Panc1 (cell line): ENCODE measurements around the gene TRRAP. TPM values are rescaled to one million over a fixed set of nuclear protein-coding genes. Genes with fewer than 3 reads are reported as not detected.

Experiments
- ATAC-seq: fragments of 200-7000 bp; cut with Tn5 transposase; 2 replicates; pipeline ENCODE4 v1.9.1; 2020; ENCODE audit warnings: mild to moderate bottlenecking, moderate library complexity
- BruUV-seq: library from RNA; stranded (reverse); fragments of 400-500 nt; replicated peaks from 2 replicates; lab custom pipeline; 2021; lab: Mats Ljungman, UMichigan
- CTCF ChIA-PET: fragments of 300-600 bp; sonication (Branson Sonifier 250); formaldehyde crosslinking; loops from one replicate; lab custom pipeline; 2022; ENCODE audit warnings: antibody characterized with exemption; lab: Charles Lee
- POLR2A ChIA-PET: fragments of 300-600 bp; sonication (Branson Sonifier 250); formaldehyde crosslinking; loops from one replicate; lab custom pipeline; 2022; ENCODE audit warnings: antibody characterized with exemption; lab: Charles Lee
- DNase-seq: peaks from one replicate; pipeline ENCODE4 v3.0.0-alpha.2; 2010; ENCODE audit warnings: low read depth, low spot score
- H3K27ac ChIP-seq: 2 replicates; pipeline ENCODE4 v1.5.1; 2011; ENCODE audit warnings: mild to moderate bottlenecking, low read length, inconsistent platforms
- H3K27me3 ChIP-seq: fragments of 200-500 bp; sonication (Bioruptor generic); 2 replicates; pipeline ENCODE4 v1.6.0; 2014; ENCODE audit warnings: low read length, inconsistent platforms; ENCODE audit not compliant: control insufficient read depth, insufficient read depth
- H3K36me3 ChIP-seq: fragments of 200-500 bp; sonication (Bioruptor generic); 2 replicates; pipeline ENCODE4 v1.5.1; 2014; ENCODE audit warnings: inconsistent platforms, mild to moderate bottlenecking, low read length, moderate library complexity; ENCODE audit not compliant: control insufficient read depth, insufficient read depth
- H3K4me1 ChIP-seq: 2 replicates; pipeline ENCODE4 v1.5.1; 2011; ENCODE audit warnings: inconsistent platforms, mild to moderate bottlenecking, low read length, moderate library complexity; ENCODE audit not compliant: control insufficient read depth, insufficient read depth
- H3K4me3 ChIP-seq, 2 experiments: 2 replicates each; pipeline ENCODE4 v1.5.1; 2011 to 2012; ENCODE audit warnings: low read depth in 2 of 2, low read length in 2 of 2, mild to moderate bottlenecking in 2 of 2, inconsistent platforms in 1 of 2, moderate library complexity in 1 of 2
- H3K9me3 ChIP-seq: fragments of 200-500 bp; sonication (Bioruptor generic); 2 replicates; pipeline ENCODE4 v1.5.1; 2014; ENCODE audit warnings: low read depth, mild to moderate bottlenecking, inconsistent platforms, low read length, moderate library complexity; ENCODE audit not compliant: control insufficient read depth, insufficient read depth
- POLR2AphosphoS5 ChIP-seq: IDR thresholded peaks from 2 replicates; pipeline ENCODE4 v1.6.1; 2012; ENCODE audit warnings: mild to moderate bottlenecking, low read depth, low read length, moderate library complexity
- REST ChIP-seq, 2 experiments: IDR thresholded peaks; 2 replicates each; pipeline ENCODE4 v1.6.1; 2011 to 2012; ENCODE audit warnings: low read depth in 2 of 2, control low read depth in 1 of 2, low read length in 1 of 2, mild to moderate bottlenecking in 1 of 2, moderate library complexity in 1 of 2; ENCODE audit not compliant: insufficient read depth in 1 of 2
- SIN3A ChIP-seq: IDR thresholded peaks from 2 replicates; pipeline ENCODE4 v1.6.1; 2012; ENCODE audit warnings: low read depth, mild to moderate bottlenecking, low read length, moderate library complexity, borderline replicate concordance; ENCODE audit not compliant: insufficient read depth
- TCF7L2 ChIP-seq: IDR thresholded peaks from 2 replicates; pipeline ENCODE4 v1.6.1; 2011; ENCODE audit warnings: mild to moderate bottlenecking, low read depth, low read length, inconsistent platforms
- in situ Hi-C: cut with HindIII; loops from 2 replicates; pipeline ENCODE4 v1.10.0; 2016; ENCODE audit warnings: low sequenced_read_pairs, low pct_unique_long_range_greater_than_20kb
- intact Hi-C: fragments of 100-400 bp; cut with micrococcal nuclease; formaldehyde crosslinking; loops from one replicate; pipeline ENCODE4 v1.10.0; 2022; ENCODE audit not compliant: unreplicated experiment
- total RNA-seq: library from RNA; stranded (reverse); gene quantifications from one replicate; pipeline ENCODE4 v1.2.1, GENCODE V29; 2021; ENCODE audit not compliant: unreplicated experiment
- TF ChIP-seq, protein P1 (sequence below): fragments of 450-650 bp; IDR thresholded peaks from 2 replicates; pipeline ENCODE4 v1.5.1; 2017; ENCODE audit warnings: mild to moderate bottlenecking

TRRAP gene
- total RNA-seq, 1 experiment from 2014 or later: 44.9 TPM

DNA sequence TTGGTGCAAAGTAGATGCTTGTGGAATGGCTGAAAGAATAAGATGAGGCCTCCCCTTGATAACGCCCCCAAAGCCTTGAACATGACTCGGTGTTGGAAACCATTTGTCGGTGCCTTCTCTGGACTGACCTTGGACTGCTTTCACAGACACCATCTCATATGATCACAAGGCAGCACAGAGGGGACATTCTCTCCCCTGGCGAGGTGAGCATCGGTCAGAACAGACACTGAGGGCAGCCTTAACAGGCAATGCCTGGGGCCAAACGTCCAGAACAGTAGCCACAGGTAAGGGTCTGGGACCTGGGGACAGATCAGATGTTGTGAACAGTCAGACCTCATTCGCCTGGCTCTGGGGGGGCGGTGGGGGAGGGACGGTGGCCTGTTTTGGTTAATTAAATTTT lies 2.8 kb upstream of the TRRAP start:
- no peak for DNase-seq
- ChIA-PET POLR2A (no interaction called here), CTCF (no interaction called here)
- in situ Hi-C loops: no loop called here
- Histone ChIP-seq H3K27me3 (no peaks in the 10 kb centered on the region), H3K9me3 (no peaks in the 10 kb centered on the region), H3K36me3 (no peaks in the 10 kb centered on the region; the same call in 1 of the 2 replicates), H3K27ac (no peak overlapping the region), H3K4me1 (0 out of 2 replicates have a peak, but pooled peaks cover 4% of the 10 kb centered on the region), H3K4me3 (no peak overlapping the region)
- no peak for ATAC-seq
- BruUV-seq: no TSS peak
- intact Hi-C loops: no loop called here
- TF ChIP-seq POLR2AphosphoS5 (no peak), SIN3A (no peak), TCF7L2 (no peak), REST (IDR thresholded peaks at IDR 0.05; ENCODE audit: insufficient read depth in 1 of 2, low read depth in 2 of 2, low read length in 1 of 2) (no peak)
- TF ChIP-seq, protein P1, sequence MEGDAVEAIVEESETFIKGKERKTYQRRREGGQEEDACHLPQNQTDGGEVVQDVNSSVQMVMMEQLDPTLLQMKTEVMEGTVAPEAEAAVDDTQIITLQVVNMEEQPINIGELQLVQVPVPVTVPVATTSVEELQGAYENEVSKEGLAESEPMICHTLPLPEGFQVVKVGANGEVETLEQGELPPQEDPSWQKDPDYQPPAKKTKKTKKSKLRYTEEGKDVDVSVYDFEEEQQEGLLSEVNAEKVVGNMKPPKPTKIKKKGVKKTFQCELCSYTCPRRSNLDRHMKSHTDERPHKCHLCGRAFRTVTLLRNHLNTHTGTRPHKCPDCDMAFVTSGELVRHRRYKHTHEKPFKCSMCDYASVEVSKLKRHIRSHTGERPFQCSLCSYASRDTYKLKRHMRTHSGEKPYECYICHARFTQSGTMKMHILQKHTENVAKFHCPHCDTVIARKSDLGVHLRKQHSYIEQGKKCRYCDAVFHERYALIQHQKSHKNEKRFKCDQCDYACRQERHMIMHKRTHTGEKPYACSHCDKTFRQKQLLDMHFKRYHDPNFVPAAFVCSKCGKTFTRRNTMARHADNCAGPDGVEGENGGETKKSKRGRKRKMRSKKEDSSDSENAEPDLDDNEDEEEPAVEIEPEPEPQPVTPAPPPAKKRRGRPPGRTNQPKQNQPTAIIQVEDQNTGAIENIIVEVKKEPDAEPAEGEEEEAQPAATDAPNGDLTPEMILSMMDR: no peak

DNA sequence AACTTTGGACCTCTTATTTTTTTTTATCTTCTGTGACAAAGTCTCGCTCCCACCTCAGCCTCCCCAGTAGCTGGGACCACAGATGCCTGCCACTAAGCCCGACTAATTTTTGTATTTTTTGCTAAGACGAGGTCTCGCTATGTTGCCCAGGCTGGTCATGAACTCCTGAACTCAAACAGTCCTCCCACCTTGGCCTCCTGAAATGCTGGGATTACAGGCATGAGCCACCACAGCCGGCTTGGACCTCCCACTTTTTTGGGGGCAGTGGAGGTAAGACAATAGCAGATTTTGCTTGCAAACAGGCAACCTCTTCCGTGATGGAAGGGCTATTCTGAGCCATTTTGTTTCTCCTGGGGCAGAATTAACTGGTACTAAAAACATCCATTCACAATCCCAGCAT lies 1.2 kb upstream of the TRRAP start:
- ChIA-PET POLR2A (no interaction called here), CTCF (no interaction called here)
- intact Hi-C loops (no loop called here), in situ Hi-C loops (no loop called here)
- H3K9me3 ChIP-seq: no peaks in the 10 kb centered on the region
- no peak for TF ChIP-seq SIN3A
- TF ChIP-seq TCF7L2: no peak
- no peak for TF ChIP-seq POLR2AphosphoS5
- TF ChIP-seq REST (IDR thresholded peaks at IDR 0.05; ENCODE audit: insufficient read depth in 1 of 2, low read depth in 2 of 2, low read length in 1 of 2): no peak
- TF ChIP-seq, protein P1: no peak
- no TSS peak for BruUV-seq
- no peak overlapping the region for H3K27ac ChIP-seq
- no peak overlapping the region for H3K4me3 ChIP-seq
- no peaks in the 10 kb centered on the region for H3K27me3 ChIP-seq
- peaks cover 3% of the 10 kb centered on the region; the same call in 1 of the 2 replicates for H3K36me3 ChIP-seq
- ATAC-seq (no peak), DNase-seq (no peak)
- 0 out of 2 replicates have a peak, but pooled peaks cover 4% of the 10 kb centered on the region for H3K4me1 ChIP-seq
